ENCODE results near the gene CLDN24. TPM values are rescaled to one million over a fixed set of nuclear protein-coding genes. Genes with fewer than 3 reads are reported as not detected.

The CLDN24 gene
- total RNA-seq, 1 donor from 2014 or later, result not detected

DNA sequence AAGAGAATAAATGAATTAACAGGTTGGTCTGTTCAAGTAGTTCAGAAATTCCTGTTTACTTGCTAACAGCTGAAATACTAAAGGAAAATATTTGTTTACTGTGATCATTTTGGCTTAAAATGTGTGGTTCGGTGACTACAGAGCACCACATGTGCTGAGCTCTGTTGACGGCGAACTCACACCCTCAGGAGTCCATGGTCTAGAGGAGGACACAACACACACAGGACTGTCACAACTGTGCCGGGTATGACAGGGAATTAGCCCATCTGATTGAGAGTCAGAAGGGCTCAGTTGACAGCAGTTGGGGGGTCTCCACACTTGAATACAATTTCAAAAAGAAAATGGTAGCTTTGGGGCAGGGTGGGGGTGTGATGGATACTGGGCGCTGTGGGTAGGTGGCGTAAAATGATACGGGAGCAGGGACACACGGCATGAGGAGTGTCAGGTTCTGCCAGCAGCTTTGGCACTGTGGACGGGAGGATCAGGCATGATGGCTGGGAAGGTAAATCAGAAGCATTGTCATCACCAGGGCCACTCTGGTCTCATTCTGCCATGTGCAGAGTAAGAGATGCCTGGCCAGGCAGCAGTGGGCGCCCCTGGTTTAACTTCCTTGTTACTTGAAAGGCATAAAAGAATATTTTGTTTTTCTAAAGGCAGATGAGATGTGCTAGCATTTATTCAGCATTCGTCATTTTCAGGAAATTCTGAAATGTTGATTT, 35.5 kb downstream of the CLDN24 start:
- Histone ChIP-seq H3K36me3 (ENCODE audit: control insufficient read depth, insufficient read depth, low read length) (peaks cover 7% of the 10 kb centered on the region), H3K4me3 (ENCODE audit: low read depth, low read length) (no peak overlapping the region), H3K27me3 (ENCODE audit: control insufficient read depth, insufficient read depth, low read length) (no peaks in the 10 kb centered on the region)
- TF ChIP-seq, protein P1, sequence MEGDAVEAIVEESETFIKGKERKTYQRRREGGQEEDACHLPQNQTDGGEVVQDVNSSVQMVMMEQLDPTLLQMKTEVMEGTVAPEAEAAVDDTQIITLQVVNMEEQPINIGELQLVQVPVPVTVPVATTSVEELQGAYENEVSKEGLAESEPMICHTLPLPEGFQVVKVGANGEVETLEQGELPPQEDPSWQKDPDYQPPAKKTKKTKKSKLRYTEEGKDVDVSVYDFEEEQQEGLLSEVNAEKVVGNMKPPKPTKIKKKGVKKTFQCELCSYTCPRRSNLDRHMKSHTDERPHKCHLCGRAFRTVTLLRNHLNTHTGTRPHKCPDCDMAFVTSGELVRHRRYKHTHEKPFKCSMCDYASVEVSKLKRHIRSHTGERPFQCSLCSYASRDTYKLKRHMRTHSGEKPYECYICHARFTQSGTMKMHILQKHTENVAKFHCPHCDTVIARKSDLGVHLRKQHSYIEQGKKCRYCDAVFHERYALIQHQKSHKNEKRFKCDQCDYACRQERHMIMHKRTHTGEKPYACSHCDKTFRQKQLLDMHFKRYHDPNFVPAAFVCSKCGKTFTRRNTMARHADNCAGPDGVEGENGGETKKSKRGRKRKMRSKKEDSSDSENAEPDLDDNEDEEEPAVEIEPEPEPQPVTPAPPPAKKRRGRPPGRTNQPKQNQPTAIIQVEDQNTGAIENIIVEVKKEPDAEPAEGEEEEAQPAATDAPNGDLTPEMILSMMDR (IDR thresholded peaks at IDR 0.05; ENCODE audit: insufficient read depth, low read length, poor library complexity, severe bottlenecking), result peak; percentile 12
- DNase-seq (ENCODE audit: low read depth), result no peak

DNA sequence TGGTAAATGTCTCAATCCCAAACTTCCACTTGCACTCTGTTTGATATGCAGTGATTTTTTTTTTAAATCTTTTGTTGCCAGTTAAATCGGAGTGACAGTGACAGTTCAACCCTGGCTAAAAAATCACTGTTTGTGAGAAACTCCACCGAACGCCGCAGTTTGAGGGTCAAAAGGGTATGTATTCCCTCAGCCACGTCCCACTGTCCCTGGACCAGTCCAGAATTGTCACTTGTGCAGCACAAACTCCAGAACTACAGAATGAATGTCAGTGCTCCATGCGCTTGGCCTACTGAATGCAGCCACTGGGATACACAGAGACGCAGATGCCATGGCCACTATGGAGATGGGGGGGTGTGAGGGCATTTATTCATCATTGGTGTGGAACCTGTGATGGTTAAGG, 36.3 kb downstream of the CLDN24 start:
- no peak overlapping the region for H3K4me3 ChIP-seq (ENCODE audit: low read depth, low read length)
- no peaks in the 10 kb centered on the region for H3K27me3 ChIP-seq (ENCODE audit: control insufficient read depth, insufficient read depth, low read length)
- TF ChIP-seq, protein P1 (IDR thresholded peaks at IDR 0.05; ENCODE audit: insufficient read depth, low read length, poor library complexity, severe bottlenecking), result no peak
- peaks cover 7% of the 10 kb centered on the region for H3K36me3 ChIP-seq (ENCODE audit: control insufficient read depth, insufficient read depth, low read length)
- DNase-seq (ENCODE audit: low read depth), result no peak

DNA sequence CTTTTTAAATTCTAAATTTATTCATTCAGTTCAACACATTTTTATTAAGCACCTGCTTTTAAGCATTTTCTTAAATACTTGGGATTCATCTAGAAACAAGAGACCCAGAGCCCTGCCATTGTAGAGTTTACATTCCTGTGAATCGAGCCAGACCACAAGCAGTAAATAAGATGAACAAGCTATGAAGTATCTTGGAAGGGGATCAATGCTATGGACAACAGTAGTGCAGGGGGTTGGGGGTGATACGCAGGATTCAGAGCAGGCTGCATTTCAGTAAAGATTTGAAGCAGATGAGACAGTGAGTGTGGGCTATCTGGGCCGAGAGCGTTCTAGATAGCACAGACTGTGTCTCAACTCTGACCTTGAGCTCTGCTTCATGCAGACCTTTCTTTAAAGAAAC, 37.3 kb downstream of the CLDN24 start:
- H3K4me3 ChIP-seq (ENCODE audit: low read depth, low read length), result no peak overlapping the region
- H3K27me3 ChIP-seq (ENCODE audit: control insufficient read depth, insufficient read depth, low read length), result no peaks in the 10 kb centered on the region
- TF ChIP-seq, protein P1 (IDR thresholded peaks at IDR 0.05; ENCODE audit: insufficient read depth, low read length, poor library complexity, severe bottlenecking), result no peak
- H3K36me3 ChIP-seq (ENCODE audit: control insufficient read depth, insufficient read depth, low read length), result peaks cover 7% of the 10 kb centered on the region
- no peak for DNase-seq (ENCODE audit: low read depth)

DNA sequence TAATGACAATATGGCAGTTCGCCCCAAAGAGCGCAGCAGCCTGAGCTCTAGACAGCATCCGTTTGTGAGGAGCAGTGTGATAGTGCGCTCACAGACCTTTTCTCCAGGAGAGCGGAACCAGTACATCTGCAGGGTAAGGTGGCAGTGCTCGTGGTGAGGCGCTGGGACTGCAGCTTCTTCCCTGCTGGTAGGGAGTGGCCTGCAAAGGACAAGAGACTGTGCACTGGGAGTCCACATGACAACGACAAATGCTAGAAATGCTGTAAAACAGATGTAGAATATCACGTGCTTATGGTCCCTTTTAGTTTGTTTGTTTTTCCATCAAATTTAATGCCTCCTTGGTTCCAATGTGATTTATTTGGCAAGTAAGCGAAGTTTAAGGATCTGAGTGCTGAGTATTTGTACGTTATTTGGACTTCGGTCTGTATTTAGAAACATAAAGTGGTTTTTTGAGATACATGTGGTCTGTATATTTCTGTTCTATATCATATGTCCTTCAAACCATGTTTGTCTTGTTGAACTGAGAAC, 37.9 kb downstream of the CLDN24 start:
- no peak overlapping the region for H3K4me3 ChIP-seq (ENCODE audit: low read depth, low read length)
- DNase-seq (ENCODE audit: low read depth), result no peak
- TF ChIP-seq, protein P1 (IDR thresholded peaks at IDR 0.05; ENCODE audit: insufficient read depth, low read length, poor library complexity, severe bottlenecking), result no peak
- H3K36me3 ChIP-seq (ENCODE audit: control insufficient read depth, insufficient read depth, low read length), result peaks cover 5% of the 10 kb centered on the region
- no peaks in the 10 kb centered on the region for H3K27me3 ChIP-seq (ENCODE audit: control insufficient read depth, insufficient read depth, low read length)

DNA sequence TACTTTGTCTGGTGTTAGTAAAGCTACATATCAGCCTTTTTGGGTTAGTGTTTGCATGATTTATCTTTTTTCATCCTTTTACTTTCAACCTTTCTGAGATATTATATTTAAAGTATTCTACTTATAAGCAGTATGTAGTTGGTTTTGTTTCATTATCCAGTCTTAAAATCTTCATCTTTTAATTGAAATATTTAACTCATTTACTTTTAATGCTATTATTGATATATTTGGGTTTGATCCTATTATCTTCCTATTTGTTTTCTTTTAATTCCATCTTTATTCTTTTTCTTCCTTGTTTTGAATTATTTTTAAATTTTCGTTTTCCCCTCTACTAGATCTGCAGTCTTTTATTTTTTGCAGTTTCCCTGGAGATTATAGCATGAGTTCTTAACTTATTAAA, 46.1 kb downstream of the CLDN24 start:
- Histone ChIP-seq H3K4me3 (ENCODE audit: low read depth, low read length) (no peak overlapping the region), H3K27me3 (ENCODE audit: control insufficient read depth, insufficient read depth, low read length) (no peaks in the 10 kb centered on the region), H3K36me3 (ENCODE audit: control insufficient read depth, insufficient read depth, low read length) (no peaks in the 10 kb centered on the region)
- DNase-seq (ENCODE audit: low read depth), result no peak
- TF ChIP-seq, protein P1 (IDR thresholded peaks at IDR 0.05; ENCODE audit: insufficient read depth, low read length, poor library complexity, severe bottlenecking), result no peak

DNA sequence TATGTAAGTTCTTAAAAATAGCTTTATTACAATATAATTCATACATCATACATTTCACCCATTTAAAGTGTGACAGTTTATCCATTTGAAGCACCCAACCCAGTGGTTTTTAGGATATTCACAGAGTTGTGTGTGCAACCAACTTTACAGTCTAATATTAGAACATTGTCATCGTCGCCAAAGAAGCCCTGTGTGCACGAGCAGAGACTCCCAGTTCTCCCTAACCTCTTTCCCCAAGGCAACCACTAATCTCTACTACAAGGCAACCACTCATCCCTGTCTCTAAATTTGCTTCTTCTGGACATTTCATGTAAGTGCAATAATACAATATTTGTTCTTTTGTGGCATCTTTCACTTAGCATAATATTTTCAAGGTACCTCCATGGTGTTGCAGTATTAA, 49.8 kb downstream of the CLDN24 start:
- no peak overlapping the region for H3K4me3 ChIP-seq (ENCODE audit: low read depth, low read length)
- TF ChIP-seq, protein P1 (IDR thresholded peaks at IDR 0.05; ENCODE audit: insufficient read depth, low read length, poor library complexity, severe bottlenecking), result no peak
- no peak for DNase-seq (ENCODE audit: low read depth)
- H3K36me3 ChIP-seq (ENCODE audit: control insufficient read depth, insufficient read depth, low read length), result peaks cover under 1% of the 10 kb centered on the region
- H3K27me3 ChIP-seq (ENCODE audit: control insufficient read depth, insufficient read depth, low read length), result no peaks in the 10 kb centered on the region
